Suppressor macrophage treated with lipopolysaccharide for 4 hours (primary cell): ENCODE data around the gene TMEM11.

Experiments used
- DNase-seq: peaks from one replicate; pipeline ENCODE4 v3.0.0-alpha.2; 2020

TMEM11 gene

GRCh38 chr17:21214015-21214776 is at the start of gene TMEM11:
TMEM11 (minus strand) TSS chr17:21214161; CDS start chr17:21214152, 9 bp downstream.
- DNase-seq: peak; percentile 98

- DNase-seq: peak; percentile 13
Measured at GRCh38 chr17:21263376-21263775, 49.4 kb upstream of the TMEM11 start.

- no peak for DNase-seq
Measured at GRCh38 chr17:21262259-21262993, 48.5 kb upstream of the TMEM11 start.

GRCh38 chr17:21258593-21258992 is 44.6 kb upstream of the TMEM11 start:
- no peak for DNase-seq

- no peak for DNase-seq
Measured at GRCh38 chr17:21253646-21254441, 39.9 kb upstream of the TMEM11 start.

- DNase-seq: peak; percentile 89
Measured at GRCh38 chr17:21252796-21253645, 39.1 kb upstream of the TMEM11 start, which contains the start of gene NATD1. NATD1 (minus strand) TSS chr17:21253410; CDS start chr17:21253264, 146 bp downstream.

GRCh38 chr17:21252289-21252795 is 38.4 kb upstream of the TMEM11 start:
- DNase-seq: no peak

- DNase-seq: no peak
Measured at GRCh38 chr17:21251337-21252010, 37.5 kb upstream of the TMEM11 start.

GRCh38 chr17:21250854-21251253 is 36.9 kb upstream of the TMEM11 start:
- DNase-seq: no peak

GRCh38 chr17:21249920-21250703 is 36.2 kb upstream of the TMEM11 start:
- DNase-seq: no peak

- no peak for DNase-seq
Measured at GRCh38 chr17:21249086-21249795, 35.3 kb upstream of the TMEM11 start.

GRCh38 chr17:21248500-21248899 is 34.5 kb upstream of the TMEM11 start:
- DNase-seq: no peak

- DNase-seq: no peak
Measured at GRCh38 chr17:21247552-21248258, 33.7 kb upstream of the TMEM11 start.

GRCh38 chr17:21246698-21247097 is 32.7 kb upstream of the TMEM11 start:
- no peak for DNase-seq

- DNase-seq: no peak
Measured at GRCh38 chr17:21245639-21246084, 31.7 kb upstream of the TMEM11 start.

GRCh38 chr17:21243516-21244303 is 29.7 kb upstream of the TMEM11 start:
- DNase-seq: no peak

GRCh38 chr17:21242780-21243515 is 29.0 kb upstream of the TMEM11 start:
- no peak for DNase-seq
